Activated T-helper 2 cell treated with anti-CD3 and anti-CD28 coated beads, Interferon-gamma antibody, Interleukin-2, Interleukin-4, amounts not matched to agents 10 μg/mL and 5 μg/mL and 100 μg/mL, durations not matched to agents 14 hours and 24 hours and 36 hours (primary cell): Measurements from ENCODE around the gene COMMD10. TPM values are rescaled to one million over a fixed set of nuclear protein-coding genes. Genes with fewer than 3 reads are reported as not detected.

Source experiments
- DNase-seq: peaks from one replicate; pipeline ENCODE4 v3.0.0; 2021; ENCODE audit warnings: low spot score
- H3K27ac Mint-ChIP-seq: one replicate; pipeline ENCODE4 v1.8.0; 2021; ENCODE audit warnings: mixed read lengths
- H3K27me3 Mint-ChIP-seq: one replicate; pipeline ENCODE4 v1.8.0; 2021; ENCODE audit warnings: low read depth, mixed read lengths
- H3K36me3 Mint-ChIP-seq: one replicate; pipeline ENCODE4 v1.8.0; 2021; ENCODE audit warnings: low read depth, mixed read lengths
- H3K4me1 Mint-ChIP-seq: one replicate; pipeline ENCODE4 v1.8.0; 2021; ENCODE audit warnings: low read depth, mixed read lengths
- H3K4me3 Mint-ChIP-seq: one replicate; pipeline ENCODE4 v1.8.0; 2021; ENCODE audit warnings: low read depth, mild to moderate bottlenecking, moderate library complexity, mixed read lengths
- H3K9me3 Mint-ChIP-seq: one replicate; pipeline ENCODE4 v1.8.0; 2021; ENCODE audit warnings: mixed read lengths
- intact Hi-C: fragments of 100-400 bp; cut with micrococcal nuclease; formaldehyde crosslinking; loops from one replicate; pipeline ENCODE4 v1.15.1; 2023
- total RNA-seq: library from RNA; stranded (reverse); gene quantifications from 2 replicates; pipeline ENCODE4 v1.2.3, GENCODE V29; 2022

The COMMD10 gene
- total RNA-seq: 23.6 and 26.1 TPM in 2 replicates

- Mint-ChIP-seq H3K36me3 (peaks cover 37% of the 10 kb centered on the region), H3K4me1 (peaks cover 32% of the 10 kb centered on the region), H3K27me3 (no peaks in the 10 kb centered on the region), H3K27ac (peak within 1 kb of the TSS; percentile 80), H3K4me3 (peak within 1 kb of the TSS; percentile 84), H3K9me3 (no peaks in the 10 kb centered on the region)
- peak; percentile 71 for DNase-seq
- intact Hi-C loops: loop anchor here (1.0 to 10.0 kb wide), 3 partner anchors 244 to 790 kb away; partner anchors contain the start of genes AP3S1, ATG12, CCDC112 and FEM1C
Observed at GRCh38 chr5:116084871-116085715, at the start of gene COMMD10. TSS of gene COMMD10 (plus strand) at chr5:116085025.

DNA sequence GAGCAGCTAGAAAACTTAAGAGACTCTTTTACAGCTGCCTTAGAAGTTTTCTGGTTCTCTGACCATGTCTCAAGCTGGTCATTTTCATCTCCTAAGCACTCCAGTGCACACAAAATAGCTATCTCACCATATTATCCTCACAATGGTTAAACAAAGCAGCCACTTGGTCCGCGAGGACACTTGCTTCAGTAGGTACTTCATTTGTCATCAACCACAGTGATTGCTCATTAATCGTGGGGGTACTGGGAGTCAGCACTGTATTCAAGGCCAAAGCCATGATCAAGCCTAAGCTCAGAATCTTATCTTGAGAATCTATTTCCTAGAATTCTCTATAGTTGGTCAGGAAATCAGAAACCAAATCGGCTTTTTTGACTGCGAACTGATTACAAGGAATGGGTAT is 49.7 kb upstream of the COMMD10 start:
- Mint-ChIP-seq H3K36me3 (no peaks in the 10 kb centered on the region), H3K4me3 (no peak overlapping the region), H3K27me3 (peaks cover 24% of the 10 kb centered on the region), H3K4me1 (no peaks in the 10 kb centered on the region), H3K27ac (no peak overlapping the region), H3K9me3 (no peaks in the 10 kb centered on the region)
- no peak for DNase-seq
- intact Hi-C loops: no loop called here

- no peak for DNase-seq
- Mint-ChIP-seq H3K9me3 (no peaks in the 10 kb centered on the region), H3K4me1 (no peaks in the 10 kb centered on the region), H3K4me3 (no peak overlapping the region), H3K36me3 (no peaks in the 10 kb centered on the region), H3K27me3 (peaks cover 31% of the 10 kb centered on the region), H3K27ac (no peak overlapping the region)
- intact Hi-C loops: no loop called here
Observed at GRCh38 chr5:116037236-116037822, 47.5 kb upstream of the COMMD10 start.

DNA sequence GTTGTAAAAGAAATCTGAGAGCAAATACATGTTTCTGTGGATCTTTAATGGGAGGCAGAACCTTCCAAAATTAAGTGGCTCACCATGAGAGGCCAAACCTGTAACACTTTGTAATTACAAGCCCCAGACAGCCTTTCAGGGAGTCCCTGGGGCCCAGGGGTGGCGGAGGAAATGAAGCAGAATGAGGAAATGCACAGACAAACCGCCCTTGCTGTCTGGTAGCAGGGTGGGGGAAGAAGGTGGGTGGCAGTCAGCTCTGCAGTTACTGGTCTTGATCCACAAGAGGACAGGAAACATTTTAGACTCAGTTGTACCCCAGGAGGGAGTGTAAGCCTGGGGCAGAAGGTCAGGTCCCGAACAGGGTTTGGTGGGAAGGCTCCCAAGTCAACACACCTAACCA is 46.0 kb upstream of the COMMD10 start:
- no peak overlapping the region for H3K4me3 Mint-ChIP-seq
- H3K27ac Mint-ChIP-seq: no peak overlapping the region
- no peaks in the 10 kb centered on the region for H3K36me3 Mint-ChIP-seq
- intact Hi-C loops: no loop called here
- DNase-seq: no peak
- no peaks in the 10 kb centered on the region for H3K9me3 Mint-ChIP-seq
- no peaks in the 10 kb centered on the region for H3K4me1 Mint-ChIP-seq
- peaks cover 30% of the 10 kb centered on the region for H3K27me3 Mint-ChIP-seq

- intact Hi-C loops: no loop called here
- H3K27me3 Mint-ChIP-seq: peaks cover 21% of the 10 kb centered on the region
- no peaks in the 10 kb centered on the region for H3K9me3 Mint-ChIP-seq
- no peak for DNase-seq
- no peak overlapping the region for H3K27ac Mint-ChIP-seq
- no peaks in the 10 kb centered on the region for H3K4me1 Mint-ChIP-seq
- H3K36me3 Mint-ChIP-seq: no peaks in the 10 kb centered on the region
- no peak overlapping the region for H3K4me3 Mint-ChIP-seq
Observed at GRCh38 chr5:116042375-116042774, 42.5 kb upstream of the COMMD10 start.

DNA sequence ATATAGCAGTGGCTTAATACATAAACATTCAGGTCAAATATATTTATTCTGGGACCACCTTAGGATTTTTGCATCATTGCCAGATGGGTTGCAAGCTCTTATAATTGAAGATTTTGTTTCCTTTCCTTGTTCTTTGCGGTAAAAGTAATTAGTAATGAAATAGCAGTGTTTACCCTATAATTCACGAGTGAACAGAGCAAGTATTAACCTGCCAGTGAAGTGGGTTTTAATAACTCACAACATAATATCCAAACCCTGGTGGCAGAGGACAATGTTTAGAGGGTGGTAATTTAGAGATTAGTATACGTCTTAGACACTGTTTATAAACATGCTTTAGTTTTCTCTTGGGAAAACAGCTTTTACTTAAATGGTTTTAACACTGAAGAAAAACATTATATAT is 40.8 kb upstream of the COMMD10 start:
- Mint-ChIP-seq H3K4me1 (no peaks in the 10 kb centered on the region), H3K27ac (no peak overlapping the region), H3K36me3 (no peaks in the 10 kb centered on the region), H3K27me3 (peaks cover 17% of the 10 kb centered on the region), H3K4me3 (no peak overlapping the region), H3K9me3 (no peaks in the 10 kb centered on the region)
- intact Hi-C loops: no loop called here
- DNase-seq: no peak

DNA sequence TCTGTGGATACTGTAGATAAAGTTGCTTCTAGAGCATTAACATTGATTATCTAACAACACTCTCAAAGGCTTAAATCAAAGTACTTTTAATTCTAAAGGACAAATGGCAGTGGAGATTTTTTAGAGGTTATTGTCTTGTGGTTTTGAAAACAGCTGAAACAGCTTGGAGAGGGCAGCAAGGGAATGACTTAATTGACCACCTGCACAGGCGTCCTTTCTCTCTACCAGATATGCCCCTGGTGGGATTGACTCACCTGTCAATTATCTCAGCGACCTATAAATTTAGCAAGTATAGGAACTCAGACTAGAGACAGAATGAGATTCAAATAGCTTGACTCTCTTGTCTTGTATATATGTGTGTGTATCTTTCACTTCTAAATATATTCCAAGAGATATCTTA is 39.0 kb upstream of the COMMD10 start:
- Mint-ChIP-seq H3K4me3 (no peak overlapping the region), H3K36me3 (no peaks in the 10 kb centered on the region), H3K4me1 (no peaks in the 10 kb centered on the region), H3K9me3 (no peaks in the 10 kb centered on the region), H3K27me3 (peaks cover 12% of the 10 kb centered on the region), H3K27ac (no peak overlapping the region)
- intact Hi-C loops: no loop called here
- DNase-seq: no peak

DNA sequence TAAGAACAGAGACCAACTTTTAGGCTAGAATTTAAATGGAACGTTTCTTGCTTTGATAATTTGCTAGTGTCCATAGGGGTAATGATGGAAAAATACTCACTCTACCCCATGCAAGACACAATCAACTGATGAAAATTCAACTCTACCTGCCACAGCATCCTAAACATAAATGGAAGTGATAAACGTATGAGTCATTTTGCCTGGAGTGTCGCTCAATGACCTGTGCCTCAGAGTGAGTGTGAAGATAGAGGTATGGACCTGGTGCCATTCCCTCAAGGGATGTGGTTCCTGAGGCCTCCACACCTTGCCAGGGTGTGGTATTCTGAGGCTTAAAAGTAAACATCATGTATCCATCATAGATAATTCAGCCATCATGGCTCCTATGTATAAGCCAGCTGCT is 38.6 kb upstream of the COMMD10 start:
- intact Hi-C loops: no loop called here
- H3K4me3 Mint-ChIP-seq: no peak overlapping the region
- no peaks in the 10 kb centered on the region for H3K36me3 Mint-ChIP-seq
- DNase-seq: no peak
- H3K27ac Mint-ChIP-seq: no peak overlapping the region
- H3K27me3 Mint-ChIP-seq: peaks cover 12% of the 10 kb centered on the region
- H3K4me1 Mint-ChIP-seq: no peaks in the 10 kb centered on the region
- H3K9me3 Mint-ChIP-seq: no peaks in the 10 kb centered on the region

DNA sequence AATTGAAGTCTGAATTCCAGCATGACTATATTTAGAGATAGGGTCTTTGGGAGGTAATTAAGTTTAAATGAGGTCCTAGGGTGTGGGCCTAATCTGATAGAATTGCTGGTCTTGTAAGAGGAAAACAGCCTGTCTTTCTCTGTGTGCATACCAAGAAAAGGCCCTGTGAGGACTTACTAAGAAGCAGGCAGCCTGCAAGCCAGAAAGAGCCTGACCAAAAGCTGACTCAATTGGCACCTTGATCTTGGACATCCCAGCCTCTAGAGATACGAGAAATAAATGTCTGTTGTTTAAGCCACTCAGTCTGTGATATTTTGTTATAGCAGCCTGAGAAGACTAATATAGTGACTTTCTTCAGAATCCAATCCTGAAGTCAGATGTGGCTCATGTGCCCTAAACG is 38.0 kb upstream of the COMMD10 start:
- Mint-ChIP-seq H3K27ac (no peak overlapping the region), H3K36me3 (no peaks in the 10 kb centered on the region), H3K9me3 (no peaks in the 10 kb centered on the region), H3K4me1 (no peaks in the 10 kb centered on the region), H3K27me3 (peaks cover 7% of the 10 kb centered on the region), H3K4me3 (no peak overlapping the region)
- no peak for DNase-seq
- intact Hi-C loops: no loop called here

GRCh38 chr5:116058346-116058936 is 26.4 kb upstream of the COMMD10 start:
- H3K27me3 Mint-ChIP-seq: peaks cover 17% of the 10 kb centered on the region
- no peaks in the 10 kb centered on the region for H3K4me1 Mint-ChIP-seq
- intact Hi-C loops: no loop called here
- H3K27ac Mint-ChIP-seq: no peak overlapping the region
- no peaks in the 10 kb centered on the region for H3K9me3 Mint-ChIP-seq
- H3K4me3 Mint-ChIP-seq: no peak overlapping the region
- no peaks in the 10 kb centered on the region for H3K36me3 Mint-ChIP-seq
- no peak for DNase-seq

GRCh38 chr5:116062352-116062751 is 22.5 kb upstream of the COMMD10 start:
- intact Hi-C loops: loop anchor here (10.0 kb wide), 1 partner anchor 758 kb away; no protein-coding TSS in a partner anchor
- Mint-ChIP-seq H3K27me3 (peaks cover 34% of the 10 kb centered on the region), H3K36me3 (no peaks in the 10 kb centered on the region), H3K4me3 (no peak overlapping the region), H3K4me1 (no peaks in the 10 kb centered on the region), H3K9me3 (no peaks in the 10 kb centered on the region), H3K27ac (no peak overlapping the region)
- no peak for DNase-seq

- Mint-ChIP-seq H3K27ac (no peak overlapping the region), H3K27me3 (peaks cover 35% of the 10 kb centered on the region), H3K9me3 (no peaks in the 10 kb centered on the region), H3K36me3 (no peaks in the 10 kb centered on the region), H3K4me3 (no peak overlapping the region), H3K4me1 (no peaks in the 10 kb centered on the region)
- intact Hi-C loops: loop anchor here (10.0 kb wide), 1 partner anchor 759 kb away; no protein-coding TSS in a partner anchor
- DNase-seq: no peak
Observed at GRCh38 chr5:116063950-116064349, 20.9 kb upstream of the COMMD10 start.
